ENCODE data around the gene IQSEC1. TPM values are rescaled to one million over a fixed set of nuclear protein-coding genes. Genes with fewer than 3 reads are reported as not detected.

The IQSEC1 gene
- polyA plus RNA-seq, 1 experiment, result 3.6 TPM

DNA sequence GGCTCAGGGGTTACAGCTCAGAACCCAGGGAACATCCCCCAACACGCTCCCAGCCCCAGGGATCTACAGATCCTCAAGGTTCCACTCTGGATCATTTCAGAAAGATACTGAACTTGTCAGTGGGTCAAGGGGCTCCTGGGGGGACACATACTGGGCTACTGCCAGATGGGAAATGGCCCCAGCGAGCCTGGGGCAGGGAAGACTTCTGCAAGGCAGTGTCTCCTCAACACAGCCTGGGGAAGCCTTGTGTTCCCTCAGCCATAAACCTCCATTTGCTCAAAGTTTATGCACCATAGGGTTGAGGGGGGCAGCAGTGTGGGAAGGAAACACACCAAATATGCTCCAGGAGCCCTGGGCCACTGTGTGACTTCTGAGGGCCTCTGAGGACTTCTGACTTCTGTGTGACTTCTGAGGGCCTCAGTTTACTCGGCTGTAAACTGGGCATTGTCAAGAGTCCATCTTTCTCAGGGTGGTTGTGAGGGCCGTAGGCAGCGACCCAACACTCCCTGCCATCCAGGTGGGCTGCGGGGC, 58.4 kb downstream of the IQSEC1 start:
- TF ChIP-seq CTCF (IDR thresholded peaks at IDR 0.05; ENCODE audit: low read depth, low read length), result no peak
- Histone ChIP-seq H3K27ac (ENCODE audit: low read depth, low read length) (no peak overlapping the region), H3K4me3 (ENCODE audit: low read depth, low read length) (no peak overlapping the region), H3K27me3 (ENCODE audit: control insufficient read depth, insufficient read depth, low read length) (peaks cover 3% of the 10 kb centered on the region), H3K9me3 (ENCODE audit: control insufficient read depth, insufficient read depth, low read length) (no peaks in the 10 kb centered on the region; the same call in 1 of the 2 replicates)
- ChIA-PET CTCF (no interaction called here), POLR2A (no interaction called here)
- DNase-seq (ENCODE audit: low read depth, low spot score), result no peak

- ChIA-PET CTCF (no interaction called here), POLR2A (no interaction called here)
- DNase-seq (ENCODE audit: low read depth, low spot score), result no peak
- peaks cover 6% of the 10 kb centered on the region for H3K27me3 ChIP-seq (ENCODE audit: control insufficient read depth, insufficient read depth, low read length)
- no peak overlapping the region for H3K4me3 ChIP-seq (ENCODE audit: low read depth, low read length)
- no peak for TF ChIP-seq CTCF (IDR thresholded peaks at IDR 0.05; ENCODE audit: low read depth, low read length)
- no peaks in the 10 kb centered on the region; the same call in 1 of the 2 replicates for H3K9me3 ChIP-seq (ENCODE audit: control insufficient read depth, insufficient read depth, low read length)
- no peak overlapping the region for H3K27ac ChIP-seq (ENCODE audit: low read depth, low read length)
These were observed 59.1 kb downstream of the IQSEC1 start for GRCh38 chr3:13013994-13014754.

- ChIA-PET CTCF (no interaction called here), POLR2A (no interaction called here)
- H3K4me3 ChIP-seq (ENCODE audit: low read depth, low read length), result no peak overlapping the region
- H3K9me3 ChIP-seq (ENCODE audit: control insufficient read depth, insufficient read depth, low read length), result no peaks in the 10 kb centered on the region; the same call in 1 of the 2 replicates
- H3K27ac ChIP-seq (ENCODE audit: low read depth, low read length), result no peak overlapping the region
- peaks cover 10% of the 10 kb centered on the region for H3K27me3 ChIP-seq (ENCODE audit: control insufficient read depth, insufficient read depth, low read length)
- no peak for TF ChIP-seq CTCF (IDR thresholded peaks at IDR 0.05; ENCODE audit: low read depth, low read length)
- DNase-seq (ENCODE audit: low read depth, low spot score), result no peak
These were observed 59.7 kb downstream of the IQSEC1 start for GRCh38 chr3:13013566-13013965.

DNA sequence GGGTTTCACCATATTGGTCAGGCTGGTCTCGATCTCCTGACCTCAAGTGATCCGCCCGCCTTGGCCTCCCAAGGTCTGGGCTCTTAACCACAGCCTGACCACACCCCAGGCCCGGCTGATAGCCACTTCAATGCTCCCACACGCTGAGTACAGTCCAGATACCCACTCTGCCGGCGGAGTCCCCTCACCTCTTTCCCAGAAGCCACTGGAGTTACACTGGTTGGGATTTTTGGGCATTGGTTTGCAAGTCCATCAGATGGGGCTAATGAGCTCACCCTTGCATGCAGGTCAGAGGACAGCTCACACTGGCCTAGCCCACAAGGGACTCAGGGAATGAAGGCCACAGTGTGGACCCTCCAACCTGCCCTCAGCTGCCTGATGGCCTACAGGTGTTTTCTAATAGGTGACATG, 60.1 kb downstream of the IQSEC1 start:
- ChIA-PET POLR2A (no interaction called here), CTCF (no interaction called here)
- Histone ChIP-seq H3K4me3 (ENCODE audit: low read depth, low read length) (no peak overlapping the region), H3K27ac (ENCODE audit: low read depth, low read length) (no peak overlapping the region), H3K27me3 (ENCODE audit: control insufficient read depth, insufficient read depth, low read length) (peaks cover 12% of the 10 kb centered on the region), H3K9me3 (ENCODE audit: control insufficient read depth, insufficient read depth, low read length) (no peaks in the 10 kb centered on the region; the same call in 1 of the 2 replicates)
- no peak for TF ChIP-seq CTCF (IDR thresholded peaks at IDR 0.05; ENCODE audit: low read depth, low read length)
- DNase-seq (ENCODE audit: low read depth, low spot score), result no peak

GRCh38 chr3:13012221-13012691, 61.0 kb downstream of the IQSEC1 start:
- ChIA-PET CTCF (interaction anchor here (1.1 kb wide), 1 partner anchor 17 kb away, joined by 3 read pairs; no protein-coding TSS in a partner anchor), POLR2A (no interaction called here)
- Histone ChIP-seq H3K27me3 (ENCODE audit: control insufficient read depth, insufficient read depth, low read length) (peaks cover 16% of the 10 kb centered on the region), H3K4me3 (ENCODE audit: low read depth, low read length) (no peak overlapping the region), H3K9me3 (ENCODE audit: control insufficient read depth, insufficient read depth, low read length) (no peaks in the 10 kb centered on the region; the same call in 1 of the 2 replicates), H3K27ac (ENCODE audit: low read depth, low read length) (no peak overlapping the region)
- no peak for TF ChIP-seq CTCF (IDR thresholded peaks at IDR 0.05; ENCODE audit: low read depth, low read length)
- DNase-seq (ENCODE audit: low read depth, low spot score), result no peak

All from AG04450 (cell line).